Measurements from ENCODE around the gene EPHA6.

DNA sequence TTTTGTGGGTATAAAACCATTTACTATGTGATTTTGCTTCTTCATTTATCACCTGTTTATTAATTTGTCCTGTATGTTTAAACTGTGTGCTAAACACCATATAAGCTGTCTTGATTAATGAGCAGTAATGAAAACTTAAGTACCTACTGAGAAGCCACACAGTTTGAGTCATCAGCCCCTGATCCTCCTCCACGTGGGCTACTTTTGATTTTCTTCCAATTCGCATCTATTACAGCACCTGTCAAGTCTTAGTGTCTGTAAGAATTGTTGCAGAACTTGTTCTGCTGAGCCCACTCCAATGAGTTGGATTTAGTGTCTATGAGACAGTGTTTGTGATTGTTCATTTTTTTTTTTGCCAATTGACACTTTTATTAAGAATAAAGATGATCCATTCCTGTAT is 16.8 kb downstream of the EPHA6 start:
- TF ChIP-seq, protein P1, sequence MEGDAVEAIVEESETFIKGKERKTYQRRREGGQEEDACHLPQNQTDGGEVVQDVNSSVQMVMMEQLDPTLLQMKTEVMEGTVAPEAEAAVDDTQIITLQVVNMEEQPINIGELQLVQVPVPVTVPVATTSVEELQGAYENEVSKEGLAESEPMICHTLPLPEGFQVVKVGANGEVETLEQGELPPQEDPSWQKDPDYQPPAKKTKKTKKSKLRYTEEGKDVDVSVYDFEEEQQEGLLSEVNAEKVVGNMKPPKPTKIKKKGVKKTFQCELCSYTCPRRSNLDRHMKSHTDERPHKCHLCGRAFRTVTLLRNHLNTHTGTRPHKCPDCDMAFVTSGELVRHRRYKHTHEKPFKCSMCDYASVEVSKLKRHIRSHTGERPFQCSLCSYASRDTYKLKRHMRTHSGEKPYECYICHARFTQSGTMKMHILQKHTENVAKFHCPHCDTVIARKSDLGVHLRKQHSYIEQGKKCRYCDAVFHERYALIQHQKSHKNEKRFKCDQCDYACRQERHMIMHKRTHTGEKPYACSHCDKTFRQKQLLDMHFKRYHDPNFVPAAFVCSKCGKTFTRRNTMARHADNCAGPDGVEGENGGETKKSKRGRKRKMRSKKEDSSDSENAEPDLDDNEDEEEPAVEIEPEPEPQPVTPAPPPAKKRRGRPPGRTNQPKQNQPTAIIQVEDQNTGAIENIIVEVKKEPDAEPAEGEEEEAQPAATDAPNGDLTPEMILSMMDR (IDR thresholded peaks at IDR 0.05; ENCODE audit: low read length) = no peak
- no peak for TF ChIP-seq EZH2 (IDR thresholded peaks at IDR 0.05; ENCODE audit: borderline replicate concordance, low read length)

All from OCI-LY1 (cell line).